Limb (tissue), 2 donors: ENCODE measurements around the gene SPATA25.

Experiments
- DNase-seq, 2 donors: peaks; one replicate each; pipeline ENCODE4 v3.0.0-alpha.2; 2016; ENCODE audit errors: extremely low spot score in 2 of 2

The SPATA25 gene

DNA sequence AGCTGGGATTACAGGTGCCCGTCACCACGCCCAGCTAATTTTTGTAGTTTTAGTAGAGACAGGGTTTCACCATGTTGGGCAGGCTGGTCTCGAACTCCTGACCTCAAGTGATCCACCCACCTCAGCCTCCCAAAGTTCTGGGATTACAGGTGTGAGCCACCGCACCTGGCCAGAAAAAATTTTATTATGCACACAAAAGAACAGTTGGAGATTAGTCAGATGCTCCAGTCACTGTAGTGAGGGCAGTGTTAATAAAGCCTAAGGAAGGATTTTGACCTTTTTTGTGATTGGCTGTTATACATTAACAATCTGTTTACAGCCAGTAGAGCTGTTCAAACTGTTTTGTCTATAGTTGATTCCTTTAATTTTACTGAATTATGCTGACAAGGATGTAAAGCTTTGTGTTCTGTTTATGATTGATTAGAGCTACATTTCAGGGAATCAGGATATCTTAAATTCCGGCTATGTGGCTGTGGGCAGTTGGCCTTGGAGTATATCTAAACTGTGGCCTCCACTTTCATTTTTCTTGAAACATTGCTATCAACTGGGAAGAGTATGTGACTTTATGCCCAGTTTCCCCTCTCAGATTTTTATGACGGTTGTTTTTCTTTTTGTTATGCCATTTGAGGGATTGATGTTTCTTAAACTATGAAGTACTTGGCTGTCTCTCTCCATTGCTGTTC, 20.1 kb downstream of the SPATA25 start:
- no peak for DNase-seq

DNA sequence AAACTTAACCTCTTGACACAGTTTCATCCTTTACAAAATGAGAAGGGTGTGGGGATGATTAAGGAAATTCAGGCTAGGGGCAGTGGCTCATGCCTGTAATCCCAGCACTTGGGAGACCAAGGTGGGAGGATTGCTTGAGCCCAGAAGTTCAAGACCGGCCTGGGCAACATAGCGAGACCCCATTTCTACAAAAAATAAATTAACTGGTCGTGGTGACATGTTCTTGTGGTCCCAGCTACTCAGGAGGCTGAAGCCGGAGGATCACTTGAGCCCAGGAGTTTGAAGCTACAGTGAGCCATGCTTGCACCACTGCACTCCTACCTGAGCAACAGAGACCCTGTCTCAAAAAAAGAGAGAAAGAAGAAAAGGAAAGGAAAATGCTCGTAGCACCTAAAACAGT, 21.0 kb downstream of the SPATA25 start:
- no peak for DNase-seq

DNA sequence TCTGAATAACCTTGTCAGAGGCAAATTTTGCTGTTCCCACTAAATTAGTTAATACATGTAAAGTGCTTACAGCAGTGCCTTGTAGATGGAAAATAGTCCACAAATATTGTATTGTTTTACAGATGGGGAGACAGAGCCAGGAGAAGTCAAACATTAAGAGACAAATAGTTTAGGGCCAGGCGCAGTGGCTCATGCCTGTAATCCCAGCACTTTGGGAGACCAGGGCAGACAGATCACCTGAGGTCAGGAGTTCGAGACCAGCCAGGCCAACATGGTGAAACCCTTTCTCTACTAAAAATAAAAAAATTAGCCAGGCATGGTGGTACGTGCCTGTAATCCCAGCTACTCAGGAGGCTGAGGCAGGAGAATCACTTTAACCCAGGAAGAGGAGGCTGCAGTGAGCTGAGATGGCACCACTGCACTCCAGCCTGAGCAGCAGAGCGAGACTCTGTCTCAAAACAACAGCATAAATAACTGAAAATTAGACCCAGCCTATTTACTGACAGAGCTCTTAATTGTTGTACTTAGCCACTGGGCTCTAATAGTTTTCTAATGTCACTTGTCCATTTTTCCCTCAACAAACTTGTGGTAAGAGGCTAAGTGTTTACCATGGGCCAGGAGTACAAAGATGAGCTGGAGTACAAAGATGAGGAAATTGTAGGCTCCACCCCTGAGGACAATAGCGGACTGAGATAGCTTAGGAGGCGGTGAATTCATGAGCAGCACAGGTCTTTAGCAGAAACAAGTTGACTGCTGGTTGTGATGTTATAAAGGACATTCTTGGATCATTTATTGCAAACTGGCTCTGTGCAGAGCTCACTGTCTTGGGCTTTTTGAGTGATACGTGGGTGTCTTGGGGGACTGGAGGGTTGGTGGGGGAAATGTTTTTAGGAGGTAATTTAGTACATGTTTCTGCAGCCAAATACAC, 23.6 kb downstream of the SPATA25 start:
- no peak for DNase-seq

DNA sequence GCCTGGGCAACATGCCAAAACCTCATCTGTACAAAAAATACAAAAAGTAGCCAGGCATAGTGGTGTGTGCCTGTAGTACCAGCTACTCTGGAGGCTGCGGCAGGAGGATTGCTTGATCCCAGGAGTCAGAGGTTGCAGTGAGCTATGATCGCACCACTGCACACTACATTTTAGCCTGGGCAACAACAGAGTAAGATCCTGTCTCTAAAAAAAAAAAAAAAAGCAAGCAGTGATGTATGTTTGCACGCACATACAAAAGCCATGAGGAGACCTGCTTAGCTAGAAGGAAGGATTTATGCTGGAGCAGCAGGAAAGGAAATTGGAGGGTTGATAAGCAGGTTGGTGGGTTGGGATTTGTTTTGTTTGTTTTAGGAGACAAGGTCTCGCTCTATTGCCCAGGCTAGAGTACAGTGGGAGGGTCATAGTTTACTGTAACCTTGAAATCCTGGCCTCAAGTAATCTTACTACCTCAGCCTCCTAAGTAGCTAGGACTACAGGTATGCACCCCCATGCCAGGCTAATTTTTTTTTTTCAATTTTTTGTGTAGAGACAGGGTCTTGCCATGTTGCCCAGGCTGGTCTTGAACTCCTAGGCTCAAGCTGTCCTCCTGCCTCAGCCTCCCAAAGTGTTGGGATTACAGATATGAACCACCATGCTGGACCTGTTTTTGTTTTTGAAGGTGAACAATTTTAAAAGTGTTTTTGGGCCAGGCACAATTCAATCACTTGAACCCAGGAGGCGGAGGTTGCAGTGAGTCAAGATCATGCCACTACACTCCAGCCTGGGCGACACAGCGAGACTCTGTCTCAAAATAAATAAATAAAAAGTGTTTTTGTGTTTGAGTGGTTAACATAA, 26.0 kb downstream of the SPATA25 start:
- no peak for DNase-seq

DNA sequence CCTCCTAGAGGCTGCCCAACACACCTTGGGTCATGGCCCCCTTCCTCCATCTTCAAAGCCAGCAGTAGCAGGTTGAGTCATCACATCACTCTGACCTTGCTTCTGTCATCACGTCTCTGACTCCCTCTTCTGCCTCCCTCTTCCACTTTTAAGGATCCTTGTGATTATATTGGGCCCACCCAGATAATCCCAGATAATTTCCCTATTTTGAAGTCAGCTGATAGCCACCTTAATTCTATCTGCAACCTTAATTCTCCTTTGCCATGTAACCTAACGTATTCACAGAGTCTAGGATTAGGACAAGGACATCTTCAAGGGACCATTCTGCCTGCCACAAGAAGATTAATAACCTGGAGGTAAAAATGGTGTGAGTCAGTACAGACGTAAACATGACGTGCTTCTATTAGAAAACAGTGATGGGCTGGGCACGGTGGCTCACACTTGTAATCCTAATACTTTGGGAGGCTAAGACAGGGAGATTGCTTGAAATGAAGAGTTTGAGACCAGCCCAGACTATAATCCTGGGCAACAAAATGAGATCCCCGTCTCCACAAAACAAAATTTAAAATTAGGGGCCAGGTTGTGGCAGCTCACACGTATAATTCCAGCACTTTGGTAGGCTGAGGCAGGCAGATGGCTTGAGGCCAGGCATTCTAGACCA, 26.7 kb downstream of the SPATA25 start:
- DNase-seq = no peak

DNA sequence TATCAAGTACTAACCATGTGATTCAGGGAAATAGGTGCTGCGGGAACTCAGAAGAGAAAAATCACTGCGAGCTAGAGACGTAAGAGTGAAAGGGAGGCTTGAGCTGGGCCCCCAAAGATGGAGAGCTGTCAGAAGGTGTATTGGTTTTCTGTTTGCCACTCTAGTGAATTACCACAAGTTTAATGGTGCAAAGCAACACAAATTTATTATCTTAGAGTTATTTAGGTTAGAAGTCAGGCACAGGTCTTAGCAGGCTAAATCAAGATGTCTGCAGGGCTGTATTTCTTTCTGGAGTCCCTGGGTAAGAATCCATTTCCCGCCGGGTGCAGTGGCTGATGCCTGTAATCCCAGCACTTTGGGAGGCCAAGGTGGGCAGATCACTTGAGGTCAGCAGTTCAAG, 27.5 kb downstream of the SPATA25 start:
- DNase-seq = no peak

DNA sequence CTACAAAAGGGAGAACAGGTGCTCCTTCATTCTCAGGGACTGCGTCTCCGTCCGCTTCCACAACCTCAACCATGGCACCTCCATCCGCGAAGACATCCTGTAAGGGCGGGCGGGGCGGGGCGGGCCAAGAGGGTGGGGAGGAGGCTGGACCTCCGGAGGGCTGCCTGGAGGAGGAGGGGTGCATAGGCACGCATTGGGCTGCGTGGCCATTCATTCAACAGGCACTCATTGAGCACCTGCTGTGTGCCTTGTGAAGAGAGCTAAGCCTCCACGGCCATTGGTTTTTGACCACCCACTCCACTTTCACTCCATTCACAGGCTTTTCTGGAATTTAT, 29.6 kb downstream of the SPATA25 start:
- no peak for DNase-seq

DNA sequence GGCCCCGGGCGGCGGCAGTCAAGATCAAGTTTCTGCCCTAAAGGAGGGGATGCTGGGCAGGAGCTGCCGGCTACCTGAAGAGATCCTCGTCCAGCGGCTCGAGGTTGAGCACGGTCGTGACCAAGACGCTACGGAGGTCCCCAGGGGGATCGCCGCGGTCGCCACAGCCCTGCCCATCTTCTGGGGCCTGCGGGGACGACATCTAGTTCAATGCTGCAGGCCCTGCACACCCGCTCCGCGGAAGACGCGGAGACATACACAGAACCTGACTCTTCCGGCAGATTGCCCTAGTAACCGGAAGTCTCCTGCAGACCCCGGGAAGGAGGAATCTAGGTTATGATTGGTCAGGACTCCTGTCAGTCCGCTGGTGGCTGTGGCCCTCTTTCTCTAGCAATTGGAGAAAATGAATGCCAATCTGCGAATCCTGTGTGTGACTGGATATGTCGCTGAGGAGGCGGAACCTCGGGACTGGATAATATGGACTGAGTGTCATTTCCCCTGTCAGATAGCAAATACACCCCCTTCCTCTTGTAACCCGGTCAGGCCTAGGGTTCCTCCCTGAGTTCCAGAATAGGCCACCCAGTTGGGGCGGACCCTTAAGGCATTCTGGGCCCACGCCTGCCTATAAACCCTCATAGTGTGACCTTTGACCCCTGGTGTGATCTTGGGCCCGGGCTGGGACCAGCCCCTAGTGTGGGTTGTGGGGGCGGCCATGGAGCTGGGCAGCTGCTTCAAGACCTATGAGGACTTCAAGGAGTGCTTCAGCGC, 30.1 kb downstream of the SPATA25 start, which contains the start of the genes ACOT8 and ZSWIM3:
Gene ACOT8 (minus strand): TSS at position 279 of the 768 bp plus-strand sequence. CDS start 77 bp downstream, at position 202.
Gene ZSWIM3 (plus strand): TSS at position 501 of the 768 bp plus-strand sequence. CDS start 212 bp downstream, at position 713.
- DNase-seq = peak; percentile 94 to 99

DNA sequence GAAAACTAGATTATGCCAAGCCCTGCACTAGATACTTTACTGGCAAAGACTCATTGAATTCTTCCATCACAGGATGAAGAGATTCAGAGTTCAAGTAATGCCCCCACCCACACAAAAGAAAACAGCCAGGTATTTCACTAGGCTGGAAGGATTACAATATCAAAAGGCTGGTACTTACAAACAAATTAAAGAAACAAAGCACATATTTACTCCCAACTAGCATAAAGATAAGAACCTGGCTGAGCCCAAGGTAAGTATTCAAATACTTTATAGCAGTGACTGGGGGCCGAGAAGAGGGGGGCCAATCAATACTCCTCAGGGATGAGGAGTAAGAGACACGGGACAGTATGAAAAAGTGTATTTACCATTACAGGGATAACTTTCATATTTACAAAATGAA, 33.9 kb downstream of the SPATA25 start:
- no peak for DNase-seq

DNA sequence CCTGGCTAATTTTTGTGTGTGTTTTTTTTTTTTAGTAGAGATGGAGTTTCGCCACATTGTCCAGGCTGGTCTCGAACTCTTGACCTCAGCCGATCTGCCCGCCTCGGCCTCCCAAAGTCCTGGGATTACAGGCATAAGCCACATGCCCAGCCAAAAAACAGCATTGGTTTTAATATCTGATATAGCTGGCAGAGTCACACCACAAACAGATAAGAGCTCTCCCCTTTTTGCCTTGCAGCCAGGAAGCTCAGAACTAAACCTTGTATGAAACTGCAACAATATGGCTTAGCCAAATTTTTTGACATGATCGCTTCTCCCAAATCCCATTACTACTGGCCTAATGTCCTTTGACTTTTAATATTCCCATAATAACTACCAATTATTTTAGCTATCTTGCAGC, 35.1 kb downstream of the SPATA25 start:
- DNase-seq = no peak

DNA sequence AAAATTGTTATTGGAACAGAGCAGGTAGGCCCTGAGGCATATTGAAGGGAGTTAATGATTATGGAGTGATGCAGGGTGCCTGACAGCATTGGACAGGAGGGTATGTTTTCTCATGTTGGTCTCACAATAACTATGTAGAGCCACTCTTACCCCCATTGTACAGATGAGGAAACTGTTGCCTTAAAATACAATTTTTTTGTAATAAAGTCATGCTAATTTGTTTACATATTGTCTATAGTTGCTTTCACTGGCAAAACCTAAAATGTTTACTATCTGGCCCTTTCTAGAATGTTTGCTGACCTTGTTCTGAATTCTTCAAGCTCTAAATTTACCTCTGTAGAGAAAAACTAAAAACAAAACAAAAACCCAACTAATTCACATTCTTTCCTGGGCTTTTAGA, 35.9 kb downstream of the SPATA25 start:
- DNase-seq = no peak

DNA sequence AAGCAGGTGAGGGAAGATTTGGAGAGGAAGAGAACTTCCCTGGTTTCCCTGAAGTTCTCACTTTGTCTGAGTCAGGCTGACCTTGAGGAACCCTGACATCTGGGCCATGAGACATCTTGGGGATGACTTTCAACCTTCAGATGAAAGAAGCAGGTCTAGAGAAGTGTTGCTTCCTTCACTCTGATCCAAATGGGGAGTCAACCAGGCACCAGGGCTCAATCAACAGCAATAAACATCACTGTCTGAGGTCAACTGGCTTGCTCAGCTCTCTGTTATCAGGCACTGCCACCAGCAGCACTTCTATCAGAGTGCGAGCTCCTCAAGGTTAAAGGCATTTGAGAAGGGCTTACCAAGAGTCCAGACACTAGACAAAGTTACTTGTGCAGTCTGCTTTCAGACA, 36.5 kb downstream of the SPATA25 start:
- no peak for DNase-seq

DNA sequence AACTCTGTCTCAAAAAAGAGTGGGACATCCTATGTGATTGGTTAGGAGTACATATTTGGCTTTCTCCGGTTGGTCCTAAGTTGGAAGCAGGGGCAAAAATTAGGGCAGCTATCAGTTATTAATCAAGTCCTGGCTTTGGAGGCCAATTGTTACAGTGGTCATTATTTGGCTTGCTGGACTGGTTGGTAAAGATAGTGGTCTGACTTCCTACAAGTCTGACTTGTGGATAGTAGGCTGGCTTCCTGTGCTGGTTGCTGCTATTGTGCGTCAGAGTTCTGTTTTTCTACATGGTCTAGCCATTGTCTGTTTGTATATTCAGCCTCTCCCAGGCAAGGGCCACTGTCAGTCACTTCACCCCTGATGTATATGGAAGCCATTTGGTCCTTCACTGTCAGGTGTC, 37.2 kb downstream of the SPATA25 start:
- DNase-seq = no peak

DNA sequence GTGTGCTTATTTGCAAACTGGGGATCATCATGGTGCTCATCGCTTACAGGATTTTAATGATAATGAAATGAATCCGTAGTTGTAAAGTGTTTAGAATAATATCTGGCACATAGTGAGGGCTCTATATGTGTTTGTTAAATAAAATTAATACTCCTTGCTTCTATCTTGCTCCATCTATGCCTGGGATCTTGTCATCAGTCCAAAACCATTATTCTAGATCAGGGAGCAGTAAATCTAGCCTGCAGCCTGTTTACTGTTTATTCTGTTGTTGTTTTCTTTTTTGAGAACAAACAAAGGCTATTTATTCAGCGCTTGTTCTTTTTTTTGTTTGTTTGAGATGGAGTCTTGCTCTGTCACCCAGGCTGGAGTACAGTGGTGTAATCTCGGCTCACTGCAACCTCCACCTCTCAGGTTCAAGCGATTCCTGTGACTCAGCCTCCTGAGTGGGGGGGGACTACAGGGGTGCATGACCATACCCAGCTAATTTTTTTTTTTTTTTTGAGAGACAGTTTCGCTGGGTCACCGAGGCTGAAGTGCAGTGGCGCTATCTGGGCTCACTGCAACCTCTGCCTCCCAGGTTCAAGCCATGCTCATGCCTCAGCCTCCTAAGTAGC, 38.3 kb downstream of the SPATA25 start:
- no peak for DNase-seq

DNA sequence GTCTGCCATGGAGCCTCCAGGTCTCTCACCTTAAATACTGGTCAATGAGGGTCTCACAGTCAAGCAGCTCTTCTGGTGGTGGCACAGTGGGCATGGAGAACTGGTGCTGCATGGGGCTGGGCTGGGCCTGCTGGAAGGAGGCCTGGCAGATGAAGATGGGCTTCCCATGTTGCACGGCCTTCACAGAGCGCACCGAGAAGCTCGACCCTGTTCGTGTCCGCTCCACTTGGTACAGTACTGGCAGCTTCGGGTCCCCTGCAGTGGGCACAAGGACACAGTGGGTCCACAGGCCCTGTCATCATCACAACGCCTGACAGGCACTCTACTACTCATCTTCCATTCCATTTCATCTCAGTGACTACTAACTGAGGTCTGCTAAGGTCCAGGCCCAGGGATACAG, 39.0 kb downstream of the SPATA25 start:
- DNase-seq = no peak

DNA sequence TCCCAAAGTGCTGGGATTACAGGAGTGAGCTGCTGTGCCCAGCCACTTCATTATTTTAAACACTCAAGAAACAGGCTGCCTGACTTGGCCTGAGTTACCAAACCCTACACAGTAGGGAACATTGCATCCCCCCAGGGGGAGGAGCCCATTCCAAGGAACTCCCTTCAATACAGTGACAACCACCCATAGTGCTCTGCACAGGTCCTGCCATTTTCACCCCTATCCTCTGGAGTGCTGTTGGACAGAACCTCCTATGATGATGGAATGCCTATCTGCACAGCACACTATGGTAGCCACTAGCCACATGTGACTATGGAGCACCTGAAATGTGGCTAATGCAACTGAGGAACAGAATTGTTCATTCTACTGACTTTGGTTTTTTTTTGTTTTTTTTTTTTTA, 42.0 kb downstream of the SPATA25 start:
- DNase-seq = no peak

DNA sequence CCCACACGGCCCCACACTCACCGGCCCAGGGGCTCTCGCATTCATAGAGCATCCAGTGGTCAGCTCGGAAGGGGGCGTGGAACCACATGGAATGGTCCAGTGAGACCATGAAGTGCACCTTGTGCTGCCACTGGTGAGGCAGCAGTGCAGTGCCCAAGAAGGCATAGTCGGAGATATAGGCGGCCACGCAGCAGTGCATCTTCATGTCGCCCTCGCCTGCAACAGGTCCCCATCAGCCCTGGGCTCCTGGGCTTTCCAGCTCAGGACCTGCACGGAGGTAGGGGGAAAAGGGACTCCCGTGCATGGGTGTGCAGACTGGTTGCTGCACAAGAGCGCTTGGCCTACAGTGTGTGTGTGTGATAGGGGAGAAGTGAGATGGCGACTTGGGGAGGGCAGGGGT, 43.9 kb downstream of the SPATA25 start:
- DNase-seq = no peak

DNA sequence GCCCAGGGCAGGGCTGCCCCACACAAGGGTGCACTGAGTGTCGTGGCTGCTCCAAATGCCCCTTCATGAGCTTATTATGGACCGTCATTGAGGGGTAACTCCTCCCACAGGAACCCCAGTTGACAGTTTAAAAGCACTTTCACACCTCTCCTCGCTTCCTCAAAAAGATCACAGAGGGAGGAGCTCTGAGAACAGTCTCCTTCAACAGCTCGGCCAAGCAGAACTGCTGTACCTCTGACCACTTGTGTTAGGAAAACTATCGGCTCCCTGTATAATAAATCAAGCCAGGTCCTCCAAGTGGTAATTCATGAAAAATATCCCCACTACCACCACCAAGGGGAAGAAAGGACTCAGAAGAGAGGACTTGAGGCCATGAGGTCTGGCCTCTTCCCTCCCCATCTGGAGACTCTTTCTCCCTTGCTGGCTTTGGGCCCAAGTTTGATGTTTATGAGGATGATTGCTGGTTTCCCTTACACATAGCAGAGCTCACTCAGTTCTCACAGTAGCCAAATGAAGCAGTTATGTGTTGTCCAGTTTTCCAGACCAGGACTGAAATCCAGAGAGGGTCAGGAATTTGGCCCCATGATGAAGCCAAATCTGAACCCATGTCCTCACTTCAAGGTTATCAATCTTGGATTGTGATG, 45.1 kb downstream of the SPATA25 start:
- no peak for DNase-seq

DNA sequence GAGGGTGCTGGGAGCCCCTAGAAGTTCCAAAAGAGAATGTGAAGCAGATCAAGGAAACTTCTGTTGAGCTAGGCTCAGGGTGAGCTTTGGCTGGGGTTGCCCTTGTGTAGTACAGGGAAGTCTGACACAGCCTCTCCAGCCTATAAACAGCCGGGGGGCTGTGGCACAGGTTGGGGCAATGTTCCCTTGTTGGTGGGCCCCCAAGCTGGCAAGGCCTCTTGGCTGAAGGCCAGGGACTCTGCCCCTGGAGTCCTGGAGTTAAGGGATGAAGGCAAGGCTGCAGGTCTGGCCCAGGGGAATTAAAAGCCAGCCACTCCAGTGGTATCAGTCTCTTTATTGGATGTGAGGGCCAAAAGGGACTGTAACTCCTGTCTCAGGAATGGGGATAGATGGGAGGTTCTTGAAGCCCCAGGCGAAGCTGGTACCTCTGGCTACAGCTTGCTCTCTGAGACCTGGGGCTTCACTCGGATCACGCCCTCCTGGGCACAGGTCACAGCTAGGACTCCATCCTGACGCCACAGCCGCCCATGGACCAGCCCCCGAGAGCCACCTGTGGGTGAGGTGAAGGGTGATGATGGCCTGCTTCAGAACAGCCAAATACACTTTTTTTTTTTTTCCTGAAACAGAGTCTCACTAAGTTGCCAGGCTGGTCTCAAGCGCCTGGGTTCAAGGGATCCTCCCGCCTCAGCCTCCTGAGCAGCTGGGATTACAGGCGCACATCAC, 45.9 kb downstream of the SPATA25 start:
- DNase-seq = no peak
